Activated T-helper 1 cell treated with anti-CD3 and anti-CD28 coated beads, Interleukin-12 subunit alpha, Interleukin-12 subunit beta, Interleukin-2, Interleukin-4 antibody, amounts not matched to agents 30 ng/mL and 10 ng/mL and 1 ng/mL, durations not matched to agents 14 hours and 24 hours and 36 hours (primary cell): Measurements from ENCODE around the gene PIEZO1. TPM values are rescaled to one million over a fixed set of nuclear protein-coding genes. Genes with fewer than 3 reads are reported as not detected.

Experiments used
- DNase-seq: peaks from one replicate; pipeline ENCODE4 v3.0.0; 2021; ENCODE audit warnings: low spot score
- H3K27ac Mint-ChIP-seq: one replicate; pipeline ENCODE4 v1.8.0; 2021; ENCODE audit warnings: mild to moderate bottlenecking, mixed read lengths
- H3K27me3 Mint-ChIP-seq: one replicate; pipeline ENCODE4 v1.8.0; 2022; ENCODE audit warnings: mild to moderate bottlenecking, moderate library complexity, mixed read lengths; ENCODE audit not compliant: insufficient read depth
- H3K36me3 Mint-ChIP-seq: one replicate; pipeline ENCODE4 v1.8.0; 2021; ENCODE audit warnings: low read depth, mixed read lengths
- H3K4me1 Mint-ChIP-seq: one replicate; pipeline ENCODE4 v1.8.0; 2021; ENCODE audit warnings: low read depth, mixed read lengths
- H3K4me3 Mint-ChIP-seq: one replicate; pipeline ENCODE4 v1.8.0; 2021; ENCODE audit warnings: mild to moderate bottlenecking, moderate library complexity, mixed read lengths
- H3K9me3 Mint-ChIP-seq: one replicate; pipeline ENCODE4 v1.8.0; 2021; ENCODE audit warnings: mixed read lengths
- intact Hi-C: fragments of 100-400 bp; cut with micrococcal nuclease; formaldehyde crosslinking; loops from one replicate; pipeline ENCODE4 v1.15.1; 2024
- total RNA-seq: library from RNA; stranded (reverse); gene quantifications from 2 replicates; pipeline ENCODE4 v1.2.3, GENCODE V29; 2022

PIEZO1 gene
- total RNA-seq, 1 donor from 2014 or later, result 217 TPM

GRCh38 chr16:88805887-88806393, 20.9 kb upstream of the PIEZO1 start:
- no peak overlapping the region for H3K27ac Mint-ChIP-seq
- peaks cover 13% of the 10 kb centered on the region for H3K36me3 Mint-ChIP-seq
- H3K9me3 Mint-ChIP-seq, result no peaks in the 10 kb centered on the region
- no peak for DNase-seq
- H3K27me3 Mint-ChIP-seq, result no peaks in the 10 kb centered on the region
- intact Hi-C loops, result no loop called here
- peaks cover 16% of the 10 kb centered on the region for H3K4me1 Mint-ChIP-seq
- H3K4me3 Mint-ChIP-seq, result peak overlapping the region; percentile 30

GRCh38 chr16:88805340-88805715, 20.3 kb upstream of the PIEZO1 start:
- Mint-ChIP-seq H3K4me1 (peaks cover 21% of the 10 kb centered on the region), H3K4me3 (peak overlapping the region; percentile 53), H3K36me3 (peaks cover 13% of the 10 kb centered on the region), H3K27ac (no peak overlapping the region), H3K27me3 (no peaks in the 10 kb centered on the region), H3K9me3 (no peaks in the 10 kb centered on the region)
- no peak for DNase-seq
- intact Hi-C loops, result no loop called here

- H3K4me1 Mint-ChIP-seq, result peaks cover 21% of the 10 kb centered on the region
- H3K27me3 Mint-ChIP-seq, result no peaks in the 10 kb centered on the region
- peak overlapping the region; percentile 23 for H3K27ac Mint-ChIP-seq
- intact Hi-C loops, result loop anchor here (5.0 kb wide), 2 partner anchors 102 to 347 kb away; no protein-coding TSS in a partner anchor
- H3K9me3 Mint-ChIP-seq, result no peaks in the 10 kb centered on the region
- peak overlapping the region; percentile 80 for H3K4me3 Mint-ChIP-seq
- no peak for DNase-seq
- peaks cover 13% of the 10 kb centered on the region for H3K36me3 Mint-ChIP-seq
Measured at GRCh38 chr16:88804552-88805339, 19.7 kb upstream of the PIEZO1 start.

GRCh38 chr16:88804173-88804551, 19.1 kb upstream of the PIEZO1 start:
- H3K27ac Mint-ChIP-seq, result peak overlapping the region; percentile 23
- no peaks in the 10 kb centered on the region for H3K9me3 Mint-ChIP-seq
- peaks cover 18% of the 10 kb centered on the region for H3K4me1 Mint-ChIP-seq
- peak overlapping the region; percentile 80 for H3K4me3 Mint-ChIP-seq
- H3K36me3 Mint-ChIP-seq, result peaks cover 9% of the 10 kb centered on the region
- no peak for DNase-seq
- intact Hi-C loops, result loop anchor here (5.0 kb wide), 2 partner anchors 102 to 347 kb away; no protein-coding TSS in a partner anchor
- H3K27me3 Mint-ChIP-seq, result no peaks in the 10 kb centered on the region

GRCh38 chr16:88803264-88803987, 18.4 kb upstream of the PIEZO1 start, which contains the start of gene CDT1:
Gene CDT1 (plus strand): TSS chr16:88803789. CDS start chr16:88803832, 43 bp downstream.
- no peaks in the 10 kb centered on the region for H3K27me3 Mint-ChIP-seq
- no peaks in the 10 kb centered on the region for H3K9me3 Mint-ChIP-seq
- H3K27ac Mint-ChIP-seq, result peak within 1 kb of the TSS; percentile 84
- H3K4me3 Mint-ChIP-seq, result peak within 1 kb of the TSS; percentile 85
- intact Hi-C loops, result loop anchor here (1.0 to 5.0 kb wide), 7 partner anchors 8 to 413 kb away; partner anchors contain the start of genes APRT, GALNS, PIEZO1 and TRAPPC2L
- H3K4me1 Mint-ChIP-seq, result peaks cover 15% of the 10 kb centered on the region
- H3K36me3 Mint-ChIP-seq, result peaks cover 6% of the 10 kb centered on the region
- DNase-seq, result peak; percentile 84

- H3K4me1 Mint-ChIP-seq, result peaks cover 17% of the 10 kb centered on the region
- H3K27me3 Mint-ChIP-seq, result no peaks in the 10 kb centered on the region
- no peak for DNase-seq
- H3K4me3 Mint-ChIP-seq, result peak overlapping the region; percentile 34
- intact Hi-C loops, result loop anchor here (5.0 kb wide), 2 partner anchors 98 to 343 kb away; no protein-coding TSS in a partner anchor
- no peaks in the 10 kb centered on the region for H3K9me3 Mint-ChIP-seq
- H3K36me3 Mint-ChIP-seq, result no peaks in the 10 kb centered on the region
- peak overlapping the region; percentile 36 for H3K27ac Mint-ChIP-seq
Measured at GRCh38 chr16:88800277-88800592, 15.2 kb upstream of the PIEZO1 start.

GRCh38 chr16:88799569-88800276, 14.7 kb upstream of the PIEZO1 start:
- intact Hi-C loops, result loop anchor here (5.0 kb wide), 2 partner anchors 97 to 342 kb away; no protein-coding TSS in a partner anchor
- Mint-ChIP-seq H3K4me1 (peaks cover 22% of the 10 kb centered on the region), H3K27ac (peak overlapping the region; percentile 36), H3K27me3 (no peaks in the 10 kb centered on the region), H3K4me3 (peak overlapping the region; percentile 34), H3K9me3 (no peaks in the 10 kb centered on the region), H3K36me3 (no peaks in the 10 kb centered on the region)
- DNase-seq, result no peak

GRCh38 chr16:88798772-88799455, 13.9 kb upstream of the PIEZO1 start:
- Mint-ChIP-seq H3K4me1 (peaks cover 25% of the 10 kb centered on the region), H3K36me3 (no peaks in the 10 kb centered on the region), H3K27ac (no peak overlapping the region), H3K4me3 (no peak overlapping the region), H3K27me3 (no peaks in the 10 kb centered on the region), H3K9me3 (no peaks in the 10 kb centered on the region)
- intact Hi-C loops, result no loop called here
- no peak for DNase-seq

GRCh38 chr16:88798073-88798472, 13.1 kb upstream of the PIEZO1 start:
- Mint-ChIP-seq H3K9me3 (no peaks in the 10 kb centered on the region), H3K4me3 (no peak overlapping the region), H3K36me3 (no peaks in the 10 kb centered on the region), H3K27ac (no peak overlapping the region), H3K4me1 (peaks cover 25% of the 10 kb centered on the region), H3K27me3 (no peaks in the 10 kb centered on the region)
- intact Hi-C loops, result no loop called here
- no peak for DNase-seq

- no peaks in the 10 kb centered on the region for H3K36me3 Mint-ChIP-seq
- no peak overlapping the region for H3K27ac Mint-ChIP-seq
- peaks cover 24% of the 10 kb centered on the region for H3K4me1 Mint-ChIP-seq
Measured at GRCh38 chr16:88796278-88796677, 11.3 kb upstream of the PIEZO1 start.

GRCh38 chr16:88793251-88793954, 8.4 kb upstream of the PIEZO1 start:
- peaks cover 26% of the 10 kb centered on the region for H3K4me1 Mint-ChIP-seq
- no peaks in the 10 kb centered on the region for H3K9me3 Mint-ChIP-seq
- no peak overlapping the region for H3K27ac Mint-ChIP-seq
- no peak for DNase-seq
- intact Hi-C loops, result no loop called here
- no peak overlapping the region for H3K4me3 Mint-ChIP-seq
- no peaks in the 10 kb centered on the region for H3K36me3 Mint-ChIP-seq
- H3K27me3 Mint-ChIP-seq, result no peaks in the 10 kb centered on the region

More at GRCh38 chr16:88796278-88796677, 11.3 kb upstream of the PIEZO1 start:
- Mint-ChIP-seq H3K27me3 (no peaks in the 10 kb centered on the region), H3K9me3 (no peaks in the 10 kb centered on the region), H3K4me3 (no peak overlapping the region)
- intact Hi-C loops, result no loop called here
- no peak for DNase-seq
